ENCODE results near the gene CHCHD6. TPM values are rescaled to one million over a fixed set of nuclear protein-coding genes. Genes with fewer than 3 reads are reported as not detected.

Gene CHCHD6
- total RNA-seq, 1 experiment from 2014 or later = 21.7 TPM

DNA sequence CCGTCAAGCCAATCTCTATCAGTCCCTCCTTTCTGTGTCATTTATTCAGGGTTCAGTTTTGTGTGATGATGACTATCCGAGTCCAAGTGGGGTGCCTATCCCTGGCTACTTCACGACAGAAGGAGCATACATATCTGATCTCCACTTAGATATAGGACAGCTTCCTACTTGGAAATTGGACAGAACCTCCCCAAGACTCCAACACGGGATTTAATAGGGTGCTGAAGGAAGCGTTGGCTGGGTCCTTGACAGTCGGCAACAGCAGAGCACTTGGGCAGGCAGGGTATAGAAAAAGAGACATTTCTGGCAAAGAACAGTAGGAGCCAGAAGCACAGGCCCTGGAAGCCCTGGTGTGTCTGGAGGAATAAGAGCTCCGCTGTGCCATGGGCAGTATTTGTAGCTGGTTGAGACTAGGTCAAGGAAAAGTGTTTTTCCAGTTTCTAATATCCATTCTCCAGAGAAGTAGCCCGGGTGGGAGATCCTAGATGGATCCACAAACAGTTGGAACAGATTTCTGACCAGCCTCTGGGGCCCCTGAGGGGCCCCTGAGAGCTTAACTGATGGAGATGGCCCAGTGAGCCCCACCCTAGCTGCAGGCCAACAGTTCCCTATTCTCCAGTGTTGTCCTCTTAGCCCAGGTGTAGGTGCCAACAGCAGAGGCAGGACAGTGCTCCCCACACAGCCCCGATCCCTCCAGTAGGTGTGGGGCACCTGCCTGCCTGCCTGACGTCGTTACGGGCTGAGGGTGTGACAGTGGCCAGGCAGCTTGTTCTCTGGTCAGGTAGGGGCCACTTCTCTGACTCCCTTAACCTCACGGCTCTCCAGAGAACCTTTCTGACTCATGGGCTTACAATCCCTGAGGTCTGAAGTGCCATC, 130.8 kb downstream of the CHCHD6 start:
- Histone ChIP-seq H3K4me3 (no peak overlapping the region), H3K27ac (no peak overlapping the region), H3K9me3 (replicated peaks) (no peaks in the 10 kb centered on the region), H3K36me3 (no peaks in the 10 kb centered on the region), H3K27me3 (replicated peaks) (no peaks in the 10 kb centered on the region), H3K4me1 (replicated peaks) (peaks cover 19% of the 10 kb centered on the region)
- no peak for DNase-seq (ENCODE audit: low read depth in 1 of 2, low spot score in 2 of 2)

- no peak overlapping the region for H3K4me3 ChIP-seq
- peak in 1 of 2 experiments; percentile 37 for DNase-seq (ENCODE audit: low read depth in 1 of 2, low spot score in 2 of 2)
- no peaks in the 10 kb centered on the region for H3K27me3 ChIP-seq (replicated peaks)
- peaks cover 19% of the 10 kb centered on the region for H3K4me1 ChIP-seq (replicated peaks)
- no peaks in the 10 kb centered on the region for H3K36me3 ChIP-seq
- H3K9me3 ChIP-seq (replicated peaks) = no peaks in the 10 kb centered on the region
- H3K27ac ChIP-seq = no peak overlapping the region
Measured at GRCh38 chr3:126835472-126836219, 131.6 kb downstream of the CHCHD6 start.

DNA sequence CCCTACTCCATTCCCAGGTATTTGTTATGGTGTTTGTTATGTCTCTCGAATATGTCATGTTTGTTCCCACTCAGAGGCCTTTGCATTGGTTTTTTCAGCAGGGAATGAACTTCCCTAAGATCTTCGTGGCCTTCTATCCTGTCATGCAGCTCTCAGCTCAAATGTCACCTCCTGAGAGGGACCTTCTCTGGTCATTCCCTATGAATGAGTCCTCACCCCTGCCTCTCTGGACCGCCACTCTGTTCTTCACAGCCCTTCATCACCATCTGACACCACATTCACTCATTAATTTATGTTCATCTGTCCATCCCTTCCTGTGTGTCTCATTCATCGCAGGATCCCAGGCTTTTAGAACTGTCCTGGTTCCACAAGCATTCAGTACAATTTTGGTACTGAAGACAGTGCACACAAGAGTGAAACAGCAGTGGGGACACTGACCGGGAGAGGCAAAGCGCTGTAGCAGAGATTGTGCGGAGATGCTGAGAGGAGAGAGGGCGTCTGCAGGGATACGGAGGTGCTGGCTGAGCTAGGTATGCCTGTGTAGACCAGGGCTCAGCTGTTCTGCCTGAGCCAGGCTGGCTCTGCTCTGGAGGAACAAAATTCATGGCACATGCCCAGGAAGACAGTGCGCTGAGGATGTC, 132.3 kb downstream of the CHCHD6 start:
- H3K4me3 ChIP-seq = no peak overlapping the region
- H3K27ac ChIP-seq = no peak overlapping the region
- no peaks in the 10 kb centered on the region for H3K9me3 ChIP-seq (replicated peaks)
- no peaks in the 10 kb centered on the region for H3K27me3 ChIP-seq (replicated peaks)
- H3K4me1 ChIP-seq (replicated peaks) = peaks cover 19% of the 10 kb centered on the region
- DNase-seq (ENCODE audit: low read depth in 1 of 2, low spot score in 2 of 2) = no peak
- H3K36me3 ChIP-seq = no peaks in the 10 kb centered on the region

- no peaks in the 10 kb centered on the region for H3K27me3 ChIP-seq (replicated peaks)
Measured at GRCh38 chr3:126837773-126838172, 133.7 kb downstream of the CHCHD6 start.

GRCh38 chr3:126845920-126846715, 142.1 kb downstream of the CHCHD6 start:
- DNase-seq (ENCODE audit: low read depth in 1 of 2, low spot score in 2 of 2) = peak in 1 of 2 experiments; percentile 22
- no peaks in the 10 kb centered on the region for H3K9me3 ChIP-seq (replicated peaks)
- H3K36me3 ChIP-seq = no peaks in the 10 kb centered on the region
- peaks cover 32% of the 10 kb centered on the region for H3K4me1 ChIP-seq (replicated peaks)
- H3K4me3 ChIP-seq = no peak overlapping the region
- no peak overlapping the region for H3K27ac ChIP-seq
- no peaks in the 10 kb centered on the region for H3K27me3 ChIP-seq (replicated peaks)

More at GRCh38 chr3:126837773-126838172, 133.7 kb downstream of the CHCHD6 start:
- H3K9me3 ChIP-seq (replicated peaks) = no peaks in the 10 kb centered on the region
- DNase-seq (ENCODE audit: low read depth in 1 of 2, low spot score in 2 of 2) = no peak
- H3K4me1 ChIP-seq (replicated peaks) = peaks cover 19% of the 10 kb centered on the region
- H3K27ac ChIP-seq = no peak overlapping the region
- H3K4me3 ChIP-seq = no peak overlapping the region
- no peaks in the 10 kb centered on the region for H3K36me3 ChIP-seq

DNA sequence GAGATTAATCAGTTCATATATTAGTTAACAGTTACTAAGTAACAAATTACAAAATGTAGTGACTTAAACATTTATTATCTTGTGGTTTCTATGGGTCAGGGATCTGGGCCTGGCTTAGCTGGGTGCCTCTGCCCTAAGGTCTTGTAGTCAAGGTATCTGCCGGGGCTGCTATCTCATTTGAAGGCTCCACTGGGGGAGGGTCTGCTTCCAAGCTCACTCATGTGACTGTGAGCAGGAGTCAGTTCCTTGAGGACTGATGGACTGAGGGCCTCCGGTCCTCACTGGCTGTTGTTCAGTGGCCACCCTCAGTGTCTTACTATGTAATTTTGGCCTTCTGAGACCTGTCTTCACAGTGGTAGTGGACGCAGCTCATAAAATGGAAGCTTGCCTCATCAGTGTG, 143.0 kb downstream of the CHCHD6 start:
- H3K4me3 ChIP-seq = no peak overlapping the region
- no peaks in the 10 kb centered on the region for H3K27me3 ChIP-seq (replicated peaks)
- H3K36me3 ChIP-seq = no peaks in the 10 kb centered on the region
- H3K4me1 ChIP-seq (replicated peaks) = peaks cover 41% of the 10 kb centered on the region
- H3K9me3 ChIP-seq (replicated peaks) = no peaks in the 10 kb centered on the region
- DNase-seq (ENCODE audit: low read depth in 1 of 2, low spot score in 2 of 2) = no peak
- H3K27ac ChIP-seq = no peak overlapping the region

DNA sequence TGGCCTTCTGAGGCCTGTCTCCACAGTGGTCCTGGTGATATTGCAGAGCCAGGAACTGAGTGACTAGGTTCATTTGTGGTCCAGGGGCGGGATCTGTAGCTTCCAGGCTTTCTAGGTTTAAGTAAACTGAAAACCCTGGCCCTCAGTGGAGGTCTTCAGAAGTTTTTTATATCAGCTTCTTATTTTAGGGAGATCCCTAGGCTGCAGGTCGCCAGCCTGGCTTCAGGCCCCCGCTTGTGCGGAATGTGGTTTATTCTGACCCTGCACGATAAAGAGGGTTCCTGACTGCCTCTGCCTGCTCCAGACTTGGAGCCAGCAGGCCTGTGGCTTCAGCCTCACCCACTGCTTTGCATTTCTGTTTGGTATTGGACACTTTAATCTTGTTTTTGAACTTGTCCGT, 145.0 kb downstream of the CHCHD6 start:
- H3K4me3 ChIP-seq = no peak overlapping the region
- no peaks in the 10 kb centered on the region for H3K36me3 ChIP-seq
- peaks cover 42% of the 10 kb centered on the region for H3K4me1 ChIP-seq (replicated peaks)
- peak overlapping the region; percentile 59; the same call in 1 of the 2 replicates for H3K27ac ChIP-seq
- no peaks in the 10 kb centered on the region for H3K27me3 ChIP-seq (replicated peaks)
- no peak for DNase-seq (ENCODE audit: low read depth in 1 of 2, low spot score in 2 of 2)
- no peaks in the 10 kb centered on the region for H3K9me3 ChIP-seq (replicated peaks)

GRCh38 chr3:126849768-126850167, 145.7 kb downstream of the CHCHD6 start:
- no peak for DNase-seq (ENCODE audit: low read depth in 1 of 2, low spot score in 2 of 2)
- Histone ChIP-seq H3K27me3 (replicated peaks) (no peaks in the 10 kb centered on the region), H3K4me3 (no peak overlapping the region), H3K27ac (peak overlapping the region; percentile 59), H3K4me1 (replicated peaks) (peaks cover 42% of the 10 kb centered on the region), H3K36me3 (no peaks in the 10 kb centered on the region), H3K9me3 (replicated peaks) (no peaks in the 10 kb centered on the region)

DNA sequence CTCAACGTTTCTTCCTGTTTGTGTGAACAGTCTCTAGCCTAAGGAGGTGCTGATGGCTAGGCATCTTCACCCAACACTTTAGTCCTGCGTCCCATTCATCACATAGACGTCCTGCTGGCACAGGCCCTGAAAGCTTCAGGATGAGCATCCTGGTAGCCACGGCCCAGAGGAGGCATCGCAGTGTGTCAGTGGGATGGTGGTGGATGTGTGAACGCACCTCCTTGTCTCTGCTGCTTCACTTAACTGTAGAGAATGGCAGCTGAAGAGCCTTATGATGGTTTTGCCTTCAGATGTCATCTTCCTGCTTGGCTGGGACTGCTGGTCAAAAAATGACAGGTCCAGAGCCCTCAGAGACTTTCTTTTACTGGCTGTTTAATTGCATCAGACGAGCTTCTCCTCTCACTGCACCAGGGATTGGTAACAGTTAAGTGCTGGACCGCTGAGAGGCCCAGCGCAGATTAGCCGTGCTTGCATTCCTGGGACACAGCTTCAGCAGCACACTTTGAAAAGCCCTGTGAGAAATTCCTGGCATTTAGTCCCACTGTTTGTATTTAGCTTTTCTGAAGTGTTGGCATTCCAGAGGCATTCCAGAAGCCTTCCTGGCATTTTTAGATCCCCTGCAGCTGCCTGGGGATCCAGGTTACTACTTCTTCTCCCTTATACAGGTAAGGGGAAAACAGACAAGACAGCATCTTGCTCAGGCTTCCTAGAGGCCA, 146.5 kb downstream of the CHCHD6 start:
- no peaks in the 10 kb centered on the region for H3K9me3 ChIP-seq (replicated peaks)
- H3K27ac ChIP-seq = peak overlapping the region; percentile 59
- no peak overlapping the region for H3K4me3 ChIP-seq
- DNase-seq (ENCODE audit: low read depth in 1 of 2, low spot score in 2 of 2) = peak; percentile 82
- H3K27me3 ChIP-seq (replicated peaks) = no peaks in the 10 kb centered on the region
- H3K4me1 ChIP-seq (replicated peaks) = peaks cover 42% of the 10 kb centered on the region
- H3K36me3 ChIP-seq = no peaks in the 10 kb centered on the region

DNA sequence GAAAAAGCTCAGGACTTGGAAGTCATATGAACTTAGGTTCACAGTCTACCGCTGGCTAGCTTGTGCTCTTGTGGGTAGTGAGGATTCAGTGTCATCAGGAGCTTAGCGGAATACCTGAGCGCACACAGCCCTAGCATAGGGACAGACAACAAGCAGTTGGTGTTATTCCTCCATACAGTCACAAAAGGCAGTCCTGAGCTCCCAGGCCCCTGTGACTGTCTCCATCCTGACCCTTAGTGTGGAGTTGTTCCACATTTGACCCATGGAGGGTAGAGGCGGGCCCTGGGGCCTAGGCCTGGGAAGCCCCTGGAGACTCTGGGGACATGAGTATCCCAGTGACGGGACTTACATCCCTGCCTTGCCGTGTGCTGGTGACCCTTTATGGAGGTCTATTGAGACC, 147.3 kb downstream of the CHCHD6 start:
- Histone ChIP-seq H3K4me3 (no peak overlapping the region), H3K27ac (peak overlapping the region; percentile 52), H3K36me3 (no peaks in the 10 kb centered on the region), H3K27me3 (replicated peaks) (no peaks in the 10 kb centered on the region), H3K4me1 (replicated peaks) (peaks cover 38% of the 10 kb centered on the region), H3K9me3 (replicated peaks) (no peaks in the 10 kb centered on the region)
- no peak for DNase-seq (ENCODE audit: low read depth in 1 of 2, low spot score in 2 of 2)

- no peak for DNase-seq (ENCODE audit: low read depth in 1 of 2, low spot score in 2 of 2)
- no peak overlapping the region for H3K4me3 ChIP-seq
- peak overlapping the region; percentile 52; the same call in 1 of the 2 replicates for H3K27ac ChIP-seq
- no peaks in the 10 kb centered on the region for H3K36me3 ChIP-seq
- H3K9me3 ChIP-seq (replicated peaks) = no peaks in the 10 kb centered on the region
- H3K27me3 ChIP-seq (replicated peaks) = no peaks in the 10 kb centered on the region
- H3K4me1 ChIP-seq (replicated peaks) = peaks cover 33% of the 10 kb centered on the region
Measured at GRCh38 chr3:126851934-126852333, 147.9 kb downstream of the CHCHD6 start.

GRCh38 chr3:126852511-126852910, 148.5 kb downstream of the CHCHD6 start:
- H3K27ac ChIP-seq = no peak overlapping the region
- DNase-seq (ENCODE audit: low read depth in 1 of 2, low spot score in 2 of 2) = no peak
- H3K36me3 ChIP-seq = no peaks in the 10 kb centered on the region
- H3K27me3 ChIP-seq (replicated peaks) = no peaks in the 10 kb centered on the region
- H3K9me3 ChIP-seq (replicated peaks) = no peaks in the 10 kb centered on the region
- H3K4me1 ChIP-seq (replicated peaks) = peaks cover 33% of the 10 kb centered on the region
- no peak overlapping the region for H3K4me3 ChIP-seq

DNA sequence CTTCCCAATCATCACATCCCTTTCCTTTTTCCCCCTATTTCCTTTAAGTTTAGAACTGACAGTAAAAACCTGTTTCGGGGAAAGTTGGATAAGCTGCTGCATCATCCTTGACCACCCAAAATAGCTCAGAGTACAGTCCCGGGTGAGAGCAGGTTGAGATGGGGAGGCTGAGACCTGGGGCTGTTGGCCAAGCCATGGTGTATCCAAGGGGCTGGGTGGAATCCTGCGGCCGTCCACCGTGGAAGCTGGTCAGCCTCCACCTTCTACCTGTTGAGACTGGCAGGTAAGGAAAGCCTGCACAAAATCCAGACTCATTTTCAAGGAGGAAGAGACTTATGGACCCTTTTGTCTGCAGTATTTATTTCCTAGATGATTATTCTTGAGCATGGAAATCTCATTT, 150.6 kb downstream of the CHCHD6 start:
- DNase-seq (ENCODE audit: low read depth in 1 of 2, low spot score in 2 of 2) = no peak
- Histone ChIP-seq H3K9me3 (replicated peaks) (no peaks in the 10 kb centered on the region), H3K27ac (no peak overlapping the region), H3K4me3 (no peak overlapping the region), H3K36me3 (no peaks in the 10 kb centered on the region), H3K4me1 (replicated peaks) (peaks cover 38% of the 10 kb centered on the region), H3K27me3 (replicated peaks) (no peaks in the 10 kb centered on the region)

Data from SJSA1 (cell line).